Measurements from ENCODE around the gene UBXN11.

GRCh38 chr1:26321315-26322041 is 15.0 kb upstream of the UBXN11 start:
- TF ChIP-seq CTCF (IDR thresholded peaks at IDR 0.05): peak in 3 of 4 experiments; percentile 88 to 93 (median 91)
- no peak for TF ChIP-seq POLR2A (IDR thresholded peaks at IDR 0.05)

Data from gastroesophageal sphincter (tissue), 3 donors.